Pancreas (tissue), 10 donors: ENCODE data around the gene TBX1. TPM values are rescaled to one million over a fixed set of nuclear protein-coding genes. Genes with fewer than 3 reads are reported as not detected.
A peak's percentile ranks its signal among the peaks of the same experiment; 100 is the strongest.

Experiments
- ATAC-seq, 4 donors: fragments of 200-7000 bp; cut with Tn5 transposase; one replicate each; pipeline versions ENCODE4 v1.8.0 to v1.9.1; 2020; ENCODE audit warnings: mild to moderate bottlenecking in 4 of 4, moderate library complexity in 4 of 4
- DNase-seq, 6 donors: peaks; one replicate each; pipeline ENCODE4 v3.0.0-alpha.2; 2020
- FAIRE-seq: peaks from 2 replicates; lab custom pipeline; 2012; peaks lifted over from hg19 to GRCh38; lab: Jason Lieb, UNC
- H3K27ac ChIP-seq, 4 donors: fragments of 200-600 bp; sonication (generic); 1 replicate in 3 of 4; 2 replicates in 1 of 4; pipeline versions ENCODE4 v1.5.0 to v1.8.0; 2020
- H3K27me3 ChIP-seq, 4 donors: fragments of 200-600 bp; one replicate each; pipeline ENCODE4 v1.8.0; 2021
- H3K36me3 ChIP-seq, 3 donors: fragments of 200-600 bp; sonication (generic) in 1 of 3; one replicate each; pipeline versions ENCODE4 v1.5.0 to v1.8.0; 2020 to 2021
- H3K4me1 ChIP-seq, 3 donors: fragments of 200-600 bp; one replicate each; pipeline ENCODE4 v1.8.0; 2021
- H3K4me3 ChIP-seq, 4 donors: fragments of 200-600 bp; sonication (generic) in 2 of 4; one replicate each; pipeline versions ENCODE4 v1.5.0 to v1.8.0; 2020 to 2021
- H3K9me3 ChIP-seq, 4 donors: fragments of 200-600 bp; one replicate each; pipeline ENCODE4 v1.8.0; 2021
- WGBS, 2 donors: extraction: QIAGEN DNeasy Blood & Tissue Kit; methylation state at CpG; one replicate each; pipeline ENCODE4 v1.1.7; 2013; 5-methylcytosine and 5-hydroxymethylcytosine counted together
- intact Hi-C, 3 donors: fragments of 100-400 bp; cut with DNase I; formaldehyde crosslinking; loops; one replicate each; pipeline versions ENCODE4 v1.11.1 to v1.14.2; 2022
- polyA plus RNA-seq, 2 donors: library from polyadenylated mRNA; stranded (reverse); fragments of 200-250 nt; gene quantifications; one replicate each; pipeline ENCODE4 v1.2.3, GENCODE V29; 2013
- total RNA-seq, 6 donors: library from RNA; stranded (reverse); fragmentation: NEBNext Ultra II Directional in 4 of 6; extraction: Animal tissue kit (Norgen Biotek cat#: 25700) in 4 of 6; gene quantifications; one replicate each; pipeline versions ENCODE4 v1.2.1 to v1.2.4, GENCODE V29; 2021 to 2023
- TF ChIP-seq, protein P1 (sequence below), 4 donors: fragments of 200-600 bp; sonication (generic) in 3 of 4; IDR thresholded peaks; one replicate each; pipeline versions ENCODE4 v1.5.0 to v1.8.0; 2021; ENCODE audit warnings: antibody characterized with exemption in 4 of 4
- donor health status: healthy with polysubstance abuse.
- donor health status: DM: no; HTN: no; CAD: no; lungs with moderate emphysema.
- donor health status: DM: no; HTN: no; CAD: no.
- donor health status: control.
- donor health status: control.
- donor health status: Bipolar disorder and iron deficiency.
- donor health status: DM: yes; HTN: yes; CAD: no.
- donor health status: DM: no; HTN: no; CAD: no.
- donor health status: DM: no; HTN: no; CAD: no.
- donor health status: DM: yes; HTN: yes; CAD: no.

Gene TBX1
- total and polyA plus RNA-seq, 8 donors: 0.19 to 1.3 (median 0.31) TPM; not detected in 1

DNA sequence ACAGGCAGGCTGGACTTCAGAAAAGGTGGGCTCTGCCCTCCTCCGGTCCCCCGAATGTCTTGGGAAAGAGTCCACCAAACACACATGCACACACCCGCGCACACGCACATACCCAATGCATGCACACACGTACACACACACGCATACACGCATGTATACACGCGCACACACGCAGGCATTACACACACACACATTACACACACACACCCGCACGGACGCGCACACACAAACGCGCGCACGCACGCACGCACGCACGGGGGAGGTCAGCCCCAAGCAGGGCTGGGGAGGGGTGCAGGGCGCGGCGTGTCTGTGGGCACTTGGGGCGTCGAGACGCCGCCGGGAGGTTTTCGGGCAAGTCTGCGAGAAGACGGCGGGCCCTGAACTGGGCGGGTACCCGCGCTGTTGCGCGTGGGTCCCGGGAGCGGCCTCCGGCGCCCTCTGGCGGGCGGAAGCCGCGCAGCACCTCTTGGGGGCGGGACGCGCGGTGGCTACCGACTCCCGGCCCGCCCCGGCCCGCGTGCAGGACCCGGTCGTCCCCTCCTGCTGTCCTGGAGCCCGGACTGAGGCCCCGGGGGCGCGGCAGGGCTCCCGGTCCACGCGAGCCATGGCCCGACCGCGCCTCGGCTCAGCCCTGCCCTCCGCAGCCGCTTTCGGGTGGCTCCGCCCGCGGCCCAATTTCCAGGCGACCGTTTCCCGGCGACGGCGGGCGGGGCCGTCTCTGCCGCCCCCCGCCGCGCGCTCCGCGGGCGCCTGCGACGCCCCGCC, 42.7 kb upstream of the TBX1 start:
- no peaks in the 10 kb centered on the region for H3K27me3 ChIP-seq
- intact Hi-C loops: no loop called here

GRCh38 chr22:19718456-19719049, 42.0 kb upstream of the TBX1 start:
- intact Hi-C loops: no loop called here
- TF ChIP-seq, protein P1, sequence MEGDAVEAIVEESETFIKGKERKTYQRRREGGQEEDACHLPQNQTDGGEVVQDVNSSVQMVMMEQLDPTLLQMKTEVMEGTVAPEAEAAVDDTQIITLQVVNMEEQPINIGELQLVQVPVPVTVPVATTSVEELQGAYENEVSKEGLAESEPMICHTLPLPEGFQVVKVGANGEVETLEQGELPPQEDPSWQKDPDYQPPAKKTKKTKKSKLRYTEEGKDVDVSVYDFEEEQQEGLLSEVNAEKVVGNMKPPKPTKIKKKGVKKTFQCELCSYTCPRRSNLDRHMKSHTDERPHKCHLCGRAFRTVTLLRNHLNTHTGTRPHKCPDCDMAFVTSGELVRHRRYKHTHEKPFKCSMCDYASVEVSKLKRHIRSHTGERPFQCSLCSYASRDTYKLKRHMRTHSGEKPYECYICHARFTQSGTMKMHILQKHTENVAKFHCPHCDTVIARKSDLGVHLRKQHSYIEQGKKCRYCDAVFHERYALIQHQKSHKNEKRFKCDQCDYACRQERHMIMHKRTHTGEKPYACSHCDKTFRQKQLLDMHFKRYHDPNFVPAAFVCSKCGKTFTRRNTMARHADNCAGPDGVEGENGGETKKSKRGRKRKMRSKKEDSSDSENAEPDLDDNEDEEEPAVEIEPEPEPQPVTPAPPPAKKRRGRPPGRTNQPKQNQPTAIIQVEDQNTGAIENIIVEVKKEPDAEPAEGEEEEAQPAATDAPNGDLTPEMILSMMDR (IDR thresholded peaks at IDR 0.05): no peak
- FAIRE-seq: no peak
- Histone ChIP-seq H3K27me3 (no peaks in the 10 kb centered on the region), H3K9me3 (no peaks in the 10 kb centered on the region), H3K27ac (no peak overlapping the region), H3K4me3 (peak overlapping the region; percentile 18 to 69 (median 54)), H3K4me1 (peaks cover 0 to 9% (median 0%) of the 10 kb centered on the region in 3 donors), H3K36me3 (no peaks in the 10 kb centered on the region)
- peak in 2 of 6 donors; percentile 41 to 76 for DNase-seq
- no peak for ATAC-seq
- 8 to 11% methylated on average over 28 to 70 of the region's 70 CpGs for WGBS, 2 donors

More for the DNA sequence above, 42.7 kb upstream of the TBX1 start:
- Histone ChIP-seq H3K27ac (no peak overlapping the region), H3K4me3 (peak overlapping the region; percentile 18 to 69 (median 54)), H3K4me1 (peaks cover 0 to 3% (median 0%) of the 10 kb centered on the region in 3 donors), H3K36me3 (no peaks in the 10 kb centered on the region), H3K9me3 (no peaks in the 10 kb centered on the region)
- TF ChIP-seq, protein P1 (IDR thresholded peaks at IDR 0.05): peak; percentile 91 to 97 (median 97)
- DNase-seq: peak in 5 of 6 donors; percentile 63 to 94 (median 80)
- peak; percentile 86 to 91 (median 88) for ATAC-seq
- FAIRE-seq: no peak
- 6 to 8% methylated on average over 67 to 96 of the region's 96 CpGs for WGBS, 2 donors

- DNase-seq (peak in 2 of 6 donors; percentile 41 to 72), FAIRE-seq (no peak), ATAC-seq (no peak)
- no peaks in the 10 kb centered on the region for H3K9me3 ChIP-seq
- WGBS, 2 donors: 35 to 57% methylated on average over 23 to 31 of the region's 31 CpGs
- H3K4me3 ChIP-seq: peak overlapping the region in 2 of 4 donors; percentile 60 to 69
- no peaks in the 10 kb centered on the region for H3K36me3 ChIP-seq
- H3K27me3 ChIP-seq: no peaks in the 10 kb centered on the region
- TF ChIP-seq, protein P1 (IDR thresholded peaks at IDR 0.05): no peak
- intact Hi-C loops: no loop called here
- peaks cover 0 to 9% (median 0%) of the 10 kb centered on the region in 3 donors for H3K4me1 ChIP-seq
- H3K27ac ChIP-seq: no peak overlapping the region
Measured at GRCh38 chr22:19719050-19719482, 41.5 kb upstream of the TBX1 start.

- Histone ChIP-seq H3K27me3 (no peaks in the 10 kb centered on the region), H3K27ac (no peak overlapping the region), H3K9me3 (no peaks in the 10 kb centered on the region), H3K4me3 (peak overlapping the region in 1 of 4 donors; percentile 69), H3K36me3 (no peaks in the 10 kb centered on the region), H3K4me1 (peaks cover 0 to 9% (median 0%) of the 10 kb centered on the region in 3 donors)
- FAIRE-seq (no peak), DNase-seq (peak in 2 of 6 donors; percentile 17 to 40), ATAC-seq (no peak)
- 88 to 95% methylated on average over 12 of the region's 12 CpGs for WGBS, 2 donors
- intact Hi-C loops: no loop called here
- TF ChIP-seq, protein P1 (IDR thresholded peaks at IDR 0.05): no peak
Measured at GRCh38 chr22:19719488-19720021, 41.0 kb upstream of the TBX1 start.
